ENCODE data around the gene RAPGEF2.

GRCh38 chr4:159177265-159178150, 74.6 kb downstream of the RAPGEF2 start:
- TF ChIP-seq CTCF (IDR thresholded peaks at IDR 0.05) (no peak), POLR2A (IDR thresholded peaks at IDR 0.05) (no peak)
